SU-DHL-6 (cell line): Measurements from ENCODE around the gene IFNGR2.

Experiments used
- H2AFZ ChIP-seq: fragments of 200-600 bp; sonication (generic); 2 replicates; pipeline ENCODE4 v1.6.1; 2014; ENCODE audit warnings: low read depth, mild to moderate bottlenecking, moderate library complexity, mixed read lengths, antibody characterized with exemption, low read length; ENCODE audit not compliant: severe bottlenecking
- H3F3A ChIP-seq: fragments of 200-600 bp; shearing (Covaris generic); 2 replicates; pipeline ENCODE4 v1.6.0; 2016; ENCODE audit warnings: antibody characterized with exemption, mild to moderate bottlenecking; ENCODE audit not compliant: insufficient read depth
- H3K27ac ChIP-seq: fragments of 200-600 bp; sonication (generic); 2 replicates; pipeline ENCODE4 v1.5.1; 2016; ENCODE audit warnings: low read depth, mild to moderate bottlenecking, low read length, moderate library complexity, mixed read lengths
- H3K27me3 ChIP-seq: fragments of 200-600 bp; sonication (generic), shearing (Covaris generic); 2 replicates; pipeline ENCODE4 v1.6.0; 2014; ENCODE audit warnings: mild to moderate bottlenecking, low read length
- H3K36me3 ChIP-seq: fragments of 200-600 bp; sonication (generic); 2 replicates; pipeline ENCODE4 v1.6.1; 2014; ENCODE audit warnings: mild to moderate bottlenecking, low read length, mixed read lengths
- H3K4me2 ChIP-seq: fragments of 300-600, 200-600 bp; shearing (Covaris generic), sonication (generic); 2 replicates; pipeline ENCODE4 v1.6.0; 2014; ENCODE audit warnings: low read length, low read depth, mild to moderate bottlenecking; ENCODE audit not compliant: poor library complexity, severe bottlenecking
- H3K4me3 ChIP-seq: fragments of 200-600 bp; sonication (generic); 2 replicates; pipeline ENCODE4 v1.5.1; 2014; ENCODE audit warnings: antibody characterized with exemption, low read length, mild to moderate bottlenecking, mixed read lengths; ENCODE audit not compliant: insufficient read depth, poor library complexity, severe bottlenecking
- H3K79me2 ChIP-seq: fragments of 200-600 bp; sonication (generic); 2 replicates; pipeline ENCODE4 v1.6.1; 2014; ENCODE audit warnings: mild to moderate bottlenecking, low read length, moderate library complexity; ENCODE audit not compliant: insufficient read depth
- H3K9ac ChIP-seq: fragments of 200-600 bp; sonication (generic); 2 replicates; pipeline ENCODE4 v1.7.0; 2014; ENCODE audit warnings: mild to moderate bottlenecking, low read length
- H3K9me2 ChIP-seq: fragments of 200-600 bp; sonication (generic); replicated peaks from 2 replicates; pipeline ENCODE4 v1.6.1; 2014; ENCODE audit warnings: low read length; ENCODE audit not compliant: insufficient read depth
- H3K9me3 ChIP-seq: fragments of 200-600 bp; sonication (generic); 2 replicates; pipeline ENCODE4 v1.6.1; 2014; ENCODE audit warnings: low read length, mixed read lengths; ENCODE audit not compliant: insufficient read depth
- H4K20me1 ChIP-seq: fragments of 200-600 bp; sonication (generic); 2 replicates; pipeline ENCODE4 v1.6.1; 2014; ENCODE audit warnings: low read depth, mild to moderate bottlenecking, antibody characterized with exemption, low read length, moderate library complexity, mixed read lengths
- EZH2phosphoT487 ChIP-seq: fragments of 200-600 bp; sonication (generic), shearing (Covaris generic); conservative IDR thresholded peaks from 2 replicates; pipeline ENCODE4 v1.6.1; 2018; ENCODE audit warnings: mild to moderate bottlenecking, antibody characterized with exemption, low read length, moderate library complexity, mixed read lengths
- TF ChIP-seq, protein P1 (sequence below): fragments of 200-600 bp; sonication (generic); IDR thresholded peaks from one replicate; pipeline ENCODE4 v1.5.1; 2017; ENCODE audit warnings: antibody characterized with exemption, mild to moderate bottlenecking, low read length, moderate library complexity; ENCODE audit not compliant: insufficient read depth, poor library complexity, severe bottlenecking

The IFNGR2 gene

DNA sequence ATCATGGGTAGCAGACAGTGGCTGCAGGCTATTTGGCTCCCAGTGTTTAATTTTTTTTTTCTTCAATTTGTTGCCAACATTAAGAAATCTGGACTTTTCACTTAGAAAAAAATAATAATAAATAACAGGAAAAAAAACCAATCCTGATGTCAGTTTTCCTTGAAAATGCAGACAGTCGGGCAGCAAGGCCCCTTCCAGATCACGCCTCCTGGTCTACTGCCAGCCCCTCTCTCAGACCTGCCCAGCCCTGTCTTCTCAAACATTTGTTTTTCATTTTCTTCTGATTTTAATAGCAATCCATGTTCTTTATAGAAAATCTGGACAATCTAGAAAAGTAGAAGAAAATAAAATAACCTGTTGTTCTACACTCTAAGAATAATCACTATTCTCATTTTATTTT lies 15.5 kb downstream of the IFNGR2 start:
- Histone ChIP-seq H3K9me2 (no peaks in the 10 kb centered on the region), H4K20me1 (0 out of 2 replicates have a peak, but pooled peaks cover 3% of the 10 kb centered on the region), H3K79me2 (peaks cover 74% of the 10 kb centered on the region), H3K9me3 (no peaks in the 10 kb centered on the region), H3K27ac (no peak overlapping the region), H3F3A (peaks cover 10% of the 10 kb centered on the region), H3K9ac (no peak overlapping the region), H3K4me2 (no peak overlapping the region), H3K36me3 (peaks cover 32% of the 10 kb centered on the region), H3K4me3 (no peak overlapping the region), H3K27me3 (no peaks in the 10 kb centered on the region), H2AFZ (no peak overlapping the region)
- TF ChIP-seq, protein P1, sequence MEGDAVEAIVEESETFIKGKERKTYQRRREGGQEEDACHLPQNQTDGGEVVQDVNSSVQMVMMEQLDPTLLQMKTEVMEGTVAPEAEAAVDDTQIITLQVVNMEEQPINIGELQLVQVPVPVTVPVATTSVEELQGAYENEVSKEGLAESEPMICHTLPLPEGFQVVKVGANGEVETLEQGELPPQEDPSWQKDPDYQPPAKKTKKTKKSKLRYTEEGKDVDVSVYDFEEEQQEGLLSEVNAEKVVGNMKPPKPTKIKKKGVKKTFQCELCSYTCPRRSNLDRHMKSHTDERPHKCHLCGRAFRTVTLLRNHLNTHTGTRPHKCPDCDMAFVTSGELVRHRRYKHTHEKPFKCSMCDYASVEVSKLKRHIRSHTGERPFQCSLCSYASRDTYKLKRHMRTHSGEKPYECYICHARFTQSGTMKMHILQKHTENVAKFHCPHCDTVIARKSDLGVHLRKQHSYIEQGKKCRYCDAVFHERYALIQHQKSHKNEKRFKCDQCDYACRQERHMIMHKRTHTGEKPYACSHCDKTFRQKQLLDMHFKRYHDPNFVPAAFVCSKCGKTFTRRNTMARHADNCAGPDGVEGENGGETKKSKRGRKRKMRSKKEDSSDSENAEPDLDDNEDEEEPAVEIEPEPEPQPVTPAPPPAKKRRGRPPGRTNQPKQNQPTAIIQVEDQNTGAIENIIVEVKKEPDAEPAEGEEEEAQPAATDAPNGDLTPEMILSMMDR = no peak
- no peak for TF ChIP-seq EZH2phosphoT487

- Histone ChIP-seq H3K36me3 (peaks cover 34% of the 10 kb centered on the region), H3K79me2 (peaks cover 65% of the 10 kb centered on the region), H4K20me1 (0 out of 2 replicates have a peak, but pooled peaks cover 3% of the 10 kb centered on the region), H3K9ac (no peak overlapping the region), H3K4me2 (no peak overlapping the region), H3F3A (peaks cover 10% of the 10 kb centered on the region), H3K27ac (no peak overlapping the region), H3K4me3 (no peak overlapping the region), H3K9me2 (no peaks in the 10 kb centered on the region), H2AFZ (no peak overlapping the region), H3K27me3 (no peaks in the 10 kb centered on the region), H3K9me3 (no peaks in the 10 kb centered on the region)
- TF ChIP-seq EZH2phosphoT487 = no peak
- TF ChIP-seq, protein P1 = no peak
Measured at GRCh38 chr21:33419538-33420123, 16.4 kb downstream of the IFNGR2 start.

DNA sequence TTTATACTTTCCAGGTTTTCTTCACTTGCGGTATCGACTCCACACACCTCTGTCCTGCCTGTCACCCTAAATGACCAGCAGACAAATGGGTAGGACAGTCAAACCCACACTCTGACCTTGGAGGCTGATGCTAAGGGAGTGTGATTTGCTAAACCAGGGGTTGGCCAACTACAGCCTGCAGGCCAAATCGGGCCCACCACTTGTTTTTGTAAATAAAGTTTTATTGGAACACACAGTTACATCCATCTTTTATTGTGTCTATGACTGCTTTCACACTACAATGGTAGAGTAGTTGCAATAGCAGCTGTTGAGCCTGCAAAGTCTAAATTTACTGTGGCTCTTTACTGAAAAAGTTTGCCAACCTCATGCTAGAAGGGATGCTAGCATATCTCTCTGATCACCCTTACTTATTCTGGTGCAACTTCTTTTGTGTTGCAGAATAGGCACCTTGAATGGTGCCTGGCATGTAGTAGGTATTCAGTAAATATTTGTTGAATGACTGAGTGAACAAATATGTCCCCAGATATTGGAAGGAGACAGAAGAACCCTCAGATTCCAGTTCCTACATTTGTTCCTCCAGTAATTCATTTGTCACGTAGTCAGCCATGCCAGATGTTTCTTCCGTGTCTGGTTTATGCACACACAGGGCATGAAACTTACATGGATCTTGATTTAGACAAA lies 18.6 kb downstream of the IFNGR2 start:
- Histone ChIP-seq H3K27ac (no peak overlapping the region), H3K79me2 (peaks cover 43% of the 10 kb centered on the region), H3K9ac (no peak overlapping the region), H4K20me1 (no peaks in the 10 kb centered on the region; the same call in 1 of the 2 replicates), H3K27me3 (no peaks in the 10 kb centered on the region), H3K9me3 (no peaks in the 10 kb centered on the region), H3K9me2 (no peaks in the 10 kb centered on the region), H3K36me3 (peaks cover 22% of the 10 kb centered on the region), H3K4me3 (no peak overlapping the region), H2AFZ (no peak overlapping the region), H3K4me2 (no peak overlapping the region), H3F3A (peaks cover 8% of the 10 kb centered on the region; the same call in 1 of the 2 replicates)
- TF ChIP-seq, protein P1 = no peak
- no peak for TF ChIP-seq EZH2phosphoT487
